ENCODE measurements around the gene CRABP2.

- TF ChIP-seq EZH2phosphoT487 (IDR thresholded peaks at IDR 0.05; ENCODE audit: borderline replicate concordance, low read length) (no peak), CTCF (IDR thresholded peaks at IDR 0.05; ENCODE audit: low read depth, low read length, poor library complexity, severe bottlenecking) (no peak)
Measured at GRCh38 chr1:156748670-156749418, 43.5 kb upstream of the CRABP2 start.

Data from DOHH2 (cell line).